HepG2 (cell line): ENCODE results near the gene SH3BP2. TPM values are rescaled to one million over a fixed set of nuclear protein-coding genes. Genes with fewer than 3 reads are reported as not detected.

Experiments used
- ZBTB7A ChIP-seq: sonication (generic); formaldehyde crosslinking; IDR thresholded peaks from 2 replicates; pipeline ENCODE4 v1.8.0; 2022; ENCODE audit warnings: mild to moderate bottlenecking, missing genetic modification reagents
- ZNF136 ChIP-seq: sonication (generic); formaldehyde crosslinking; IDR thresholded peaks from 2 replicates; pipeline ENCODE4 v1.8.1; 2022; ENCODE audit warnings: low read depth, mild to moderate bottlenecking, moderate library complexity, missing genetic modification reagents
- ZNF567 ChIP-seq: sonication (generic); formaldehyde crosslinking; IDR thresholded peaks from 2 replicates; pipeline ENCODE4 v1.8.1; 2023; ENCODE audit warnings: mild to moderate bottlenecking, missing genetic modification reagents, borderline replicate concordance
- polyA plus RNA-seq, 8 experiments: library from polyadenylated mRNA; depleted of rRNA in 3 of 8; stranded (reverse) in 7 of 8; unstranded in 1 of 8; fragments of >200 nt; fragmentation: Illumina TruSeq in 4 of 8; extraction: Trizol in 4 of 8; gene quantifications; 2 replicates each; pipeline versions ENCODE4 v1.2.1 to v1.2.3, GENCODE V29; 2011 to 2016; ENCODE audit warnings: low read depth in 4 of 8, missing spikeins in 1 of 8, mixed read lengths in 1 of 8; ENCODE audit not compliant: insufficient read depth in 1 of 8
- total RNA-seq, 5 experiments: library from RNA; depleted of rRNA; stranded (reverse); fragments of >200 nt; fragmentation: Illumina TruSeq; extraction: Trizol; gene quantifications; 2 replicates each; pipeline ENCODE4 v1.2.3, GENCODE V29; 2016; ENCODE audit warnings: low read depth in 1 of 5
- TF ChIP-seq, protein P1 (sequence below): fragments of 450-650 bp; IDR thresholded peaks from 2 replicates; pipeline ENCODE4 v1.6.1; 2017
- TF ChIP-seq, protein P2 (sequence below): sonication (generic); formaldehyde crosslinking; IDR thresholded peaks from 2 replicates; pipeline ENCODE4 v1.4.0; 2020; ENCODE audit warnings: missing genetic modification reagents, mild to moderate bottlenecking, borderline replicate concordance
- TF ChIP-seq, protein P3 (sequence below): sonication (generic); formaldehyde crosslinking; IDR thresholded peaks from 2 replicates; pipeline ENCODE4 v1.4.0; 2020; ENCODE audit warnings: missing genetic modification reagents
- TF ChIP-seq, protein P4 (sequence below): sonication (generic); formaldehyde crosslinking; IDR thresholded peaks from 2 replicates; pipeline ENCODE4 v1.5.0; 2020; ENCODE audit warnings: missing genetic modification reagents, mild to moderate bottlenecking, borderline replicate concordance
- TF ChIP-seq, protein P5 (sequence below): sonication (generic); formaldehyde crosslinking; IDR thresholded peaks from 2 replicates; pipeline ENCODE4 v1.8.0; 2022; ENCODE audit warnings: low read depth, missing genetic modification reagents

SH3BP2 gene
- total and polyA plus RNA-seq, 2 of the 13 experiments (the other 11 are each of a cell fraction or from before 2014, with no cell fraction given), result 16.9 to 34.5 TPM

DNA sequence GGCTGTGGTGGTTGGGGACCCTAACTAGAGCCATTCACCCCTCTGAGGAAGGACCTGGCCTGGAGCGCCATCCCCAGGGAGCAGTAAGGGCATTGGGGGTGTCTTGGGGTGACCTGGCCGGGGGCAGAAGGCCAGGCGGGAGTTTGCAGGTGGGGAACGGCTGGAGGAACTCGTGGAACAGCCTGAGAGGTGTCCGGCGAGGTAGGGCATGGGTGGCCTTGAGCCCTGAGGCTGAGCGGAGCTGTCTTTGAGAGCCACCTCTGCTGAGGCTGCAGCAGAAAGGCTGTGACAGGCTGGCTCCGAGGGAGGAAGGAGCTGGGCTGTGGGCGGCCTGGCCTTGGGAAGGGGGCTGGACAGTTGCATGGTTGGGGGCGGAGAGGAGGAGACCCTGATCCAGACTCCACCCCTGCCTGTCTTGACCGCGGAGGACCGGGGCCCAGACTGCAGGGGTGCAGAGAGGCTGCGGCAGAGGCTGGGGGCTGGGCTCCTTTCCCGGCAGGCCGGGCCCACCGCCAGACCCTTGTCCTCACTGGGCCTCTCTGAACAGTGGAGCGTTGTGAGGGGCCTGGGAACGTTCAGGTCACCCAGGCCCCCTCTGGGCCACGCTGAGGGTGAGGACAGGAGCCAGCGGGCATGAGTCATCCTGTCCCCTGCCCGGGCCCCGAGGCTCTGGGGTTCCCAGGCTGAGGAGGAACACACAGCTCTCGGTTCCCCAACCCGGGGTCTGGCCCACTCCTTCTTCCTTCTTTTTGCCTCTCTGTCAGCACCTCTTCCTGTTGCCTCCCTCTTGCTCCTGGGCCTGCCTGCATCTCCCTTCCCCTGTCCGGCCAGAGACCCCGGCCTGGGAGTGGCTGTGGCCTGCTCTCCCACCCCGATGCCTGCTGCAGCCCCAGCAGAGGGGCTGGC lies 8.1 kb downstream of the SH3BP2 start (continued):
- TF ChIP-seq, protein P1, sequence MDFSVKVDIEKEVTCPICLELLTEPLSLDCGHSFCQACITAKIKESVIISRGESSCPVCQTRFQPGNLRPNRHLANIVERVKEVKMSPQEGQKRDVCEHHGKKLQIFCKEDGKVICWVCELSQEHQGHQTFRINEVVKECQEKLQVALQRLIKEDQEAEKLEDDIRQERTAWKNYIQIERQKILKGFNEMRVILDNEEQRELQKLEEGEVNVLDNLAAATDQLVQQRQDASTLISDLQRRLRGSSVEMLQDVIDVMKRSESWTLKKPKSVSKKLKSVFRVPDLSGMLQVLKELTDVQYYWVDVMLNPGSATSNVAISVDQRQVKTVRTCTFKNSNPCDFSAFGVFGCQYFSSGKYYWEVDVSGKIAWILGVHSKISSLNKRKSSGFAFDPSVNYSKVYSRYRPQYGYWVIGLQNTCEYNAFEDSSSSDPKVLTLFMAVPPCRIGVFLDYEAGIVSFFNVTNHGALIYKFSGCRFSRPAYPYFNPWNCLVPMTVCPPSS, result no peak
- TF ChIP-seq, protein P2, sequence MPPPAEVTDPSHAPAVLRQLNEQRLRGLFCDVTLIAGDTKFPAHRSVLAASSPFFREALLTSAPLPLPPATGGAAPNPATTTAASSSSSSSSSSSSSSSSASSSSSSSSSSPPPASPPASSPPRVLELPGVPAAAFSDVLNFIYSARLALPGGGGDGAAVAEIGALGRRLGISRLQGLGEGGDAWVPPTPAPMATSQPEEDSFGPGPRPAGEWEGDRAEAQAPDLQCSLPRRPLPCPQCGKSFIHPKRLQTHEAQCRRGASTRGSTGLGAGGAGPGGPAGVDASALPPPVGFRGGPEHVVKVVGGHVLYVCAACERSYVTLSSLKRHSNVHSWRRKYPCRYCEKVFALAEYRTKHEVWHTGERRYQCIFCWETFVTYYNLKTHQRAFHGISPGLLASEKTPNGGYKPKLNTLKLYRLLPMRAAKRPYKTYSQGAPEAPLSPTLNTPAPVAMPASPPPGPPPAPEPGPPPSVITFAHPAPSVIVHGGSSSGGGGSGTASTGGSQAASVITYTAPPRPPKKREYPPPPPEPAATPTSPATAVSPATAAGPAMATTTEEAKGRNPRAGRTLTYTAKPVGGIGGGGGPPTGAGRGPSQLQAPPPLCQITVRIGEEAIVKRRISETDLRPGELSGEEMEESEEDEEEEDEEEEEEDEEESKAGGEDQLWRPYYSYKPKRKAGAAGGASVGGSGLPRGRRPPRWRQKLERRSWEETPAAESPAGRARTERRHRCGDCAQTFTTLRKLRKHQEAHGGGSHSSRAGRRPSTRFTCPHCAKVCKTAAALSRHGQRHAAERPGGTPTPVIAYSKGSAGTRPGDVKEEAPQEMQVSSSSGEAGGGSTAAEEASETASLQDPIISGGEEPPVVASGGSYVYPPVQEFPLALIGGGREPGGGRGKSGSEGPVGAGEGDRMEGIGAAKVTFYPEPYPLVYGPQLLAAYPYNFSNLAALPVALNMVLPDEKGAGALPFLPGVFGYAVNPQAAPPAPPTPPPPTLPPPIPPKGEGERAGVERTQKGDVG (CRISPR knock-in tag), result no peak; the same call in 1 of the 2 replicates
- TF ChIP-seq ZNF567 (CRISPR knock-in tag), result 0 out of 2 replicates have a peak, but pooled peaks have one; percentile 72
- TF ChIP-seq, protein P3, sequence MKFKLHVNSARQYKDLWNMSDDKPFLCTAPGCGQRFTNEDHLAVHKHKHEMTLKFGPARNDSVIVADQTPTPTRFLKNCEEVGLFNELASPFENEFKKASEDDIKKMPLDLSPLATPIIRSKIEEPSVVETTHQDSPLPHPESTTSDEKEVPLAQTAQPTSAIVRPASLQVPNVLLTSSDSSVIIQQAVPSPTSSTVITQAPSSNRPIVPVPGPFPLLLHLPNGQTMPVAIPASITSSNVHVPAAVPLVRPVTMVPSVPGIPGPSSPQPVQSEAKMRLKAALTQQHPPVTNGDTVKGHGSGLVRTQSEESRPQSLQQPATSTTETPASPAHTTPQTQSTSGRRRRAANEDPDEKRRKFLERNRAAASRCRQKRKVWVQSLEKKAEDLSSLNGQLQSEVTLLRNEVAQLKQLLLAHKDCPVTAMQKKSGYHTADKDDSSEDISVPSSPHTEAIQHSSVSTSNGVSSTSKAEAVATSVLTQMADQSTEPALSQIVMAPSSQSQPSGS (CRISPR knock-in tag), result no peak
- TF ChIP-seq, protein P4, sequence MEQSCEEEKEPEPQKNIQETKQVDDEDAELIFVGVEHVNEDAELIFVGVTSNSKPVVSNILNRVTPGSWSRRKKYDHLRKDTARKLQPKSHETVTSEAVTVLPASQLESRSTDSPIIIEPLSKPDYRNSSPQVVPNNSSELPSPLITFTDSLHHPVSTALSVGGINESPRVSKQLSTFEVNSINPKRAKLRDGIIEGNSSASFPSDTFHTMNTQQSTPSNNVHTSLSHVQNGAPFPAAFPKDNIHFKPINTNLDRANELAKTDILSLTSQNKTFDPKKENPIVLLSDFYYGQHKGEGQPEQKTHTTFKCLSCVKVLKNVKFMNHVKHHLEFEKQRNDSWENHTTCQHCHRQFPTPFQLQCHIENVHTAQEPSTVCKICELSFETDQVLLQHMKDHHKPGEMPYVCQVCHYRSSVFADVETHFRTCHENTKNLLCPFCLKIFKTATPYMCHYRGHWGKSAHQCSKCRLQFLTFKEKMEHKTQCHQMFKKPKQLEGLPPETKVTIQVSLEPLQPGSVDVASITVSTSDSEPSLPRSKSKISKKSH (CRISPR knock-in tag), result 0 out of 2 replicates have a peak, but pooled peaks have one; percentile 69
- TF ChIP-seq ZBTB7A (CRISPR knock-in tag), result peak; percentile 95
- TF ChIP-seq, protein P5, sequence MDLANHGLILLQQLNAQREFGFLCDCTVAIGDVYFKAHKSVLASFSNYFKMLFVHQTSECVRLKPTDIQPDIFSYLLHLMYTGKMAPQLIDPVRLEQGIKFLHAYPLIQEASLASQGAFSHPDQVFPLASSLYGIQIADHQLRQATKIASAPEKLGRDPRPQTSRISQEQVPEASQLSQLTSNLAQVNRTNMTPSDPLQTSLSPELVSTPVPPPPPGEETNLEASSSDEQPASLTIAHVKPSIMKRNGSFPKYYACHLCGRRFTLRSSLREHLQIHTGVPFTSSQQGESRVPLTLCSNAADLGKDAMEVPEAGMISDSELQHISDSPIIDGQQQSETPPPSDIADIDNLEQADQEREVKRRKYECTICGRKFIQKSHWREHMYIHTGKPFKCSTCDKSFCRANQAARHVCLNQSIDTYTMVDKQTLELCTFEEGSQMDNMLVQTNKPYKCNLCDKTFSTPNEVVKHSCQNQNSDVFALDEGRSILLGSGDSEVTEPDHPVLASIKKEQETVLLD (CRISPR knock-in tag), result no peak
- TF ChIP-seq ZNF136, result peak; percentile 67; the same call in 1 of the 2 replicates
